ENCODE measurements around the gene ANKRD45. TPM values are rescaled to one million over a fixed set of nuclear protein-coding genes. Genes with fewer than 3 reads are reported as not detected.
"Not testable (repeated sequence)": the region's sequence is repeated elsewhere in the genome, so short reads cannot be mapped to it uniquely, and the experiment has no call there.

The ANKRD45 gene
- total RNA-seq, 1 donor from 2014 or later: not detected

DNA sequence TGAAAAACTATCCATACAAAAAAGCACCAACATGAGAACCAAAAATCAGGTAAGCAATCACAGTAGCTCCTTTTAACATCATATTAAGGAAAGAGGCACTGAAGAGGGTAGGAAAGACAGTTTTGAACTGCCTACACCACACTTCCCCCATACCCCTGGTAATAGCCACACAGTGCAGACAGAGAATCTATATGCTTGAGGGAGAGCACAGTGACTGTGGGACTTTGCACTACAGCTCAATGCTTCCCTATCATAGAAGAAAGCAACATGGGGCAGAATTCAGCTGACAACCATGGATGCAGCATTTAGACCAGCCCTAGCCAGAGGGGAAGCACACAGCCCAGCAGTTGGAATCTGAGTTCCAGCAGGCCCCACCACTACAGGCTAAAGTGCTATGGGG is 42.4 kb downstream of the ANKRD45 start:
- TF ChIP-seq, protein P1, sequence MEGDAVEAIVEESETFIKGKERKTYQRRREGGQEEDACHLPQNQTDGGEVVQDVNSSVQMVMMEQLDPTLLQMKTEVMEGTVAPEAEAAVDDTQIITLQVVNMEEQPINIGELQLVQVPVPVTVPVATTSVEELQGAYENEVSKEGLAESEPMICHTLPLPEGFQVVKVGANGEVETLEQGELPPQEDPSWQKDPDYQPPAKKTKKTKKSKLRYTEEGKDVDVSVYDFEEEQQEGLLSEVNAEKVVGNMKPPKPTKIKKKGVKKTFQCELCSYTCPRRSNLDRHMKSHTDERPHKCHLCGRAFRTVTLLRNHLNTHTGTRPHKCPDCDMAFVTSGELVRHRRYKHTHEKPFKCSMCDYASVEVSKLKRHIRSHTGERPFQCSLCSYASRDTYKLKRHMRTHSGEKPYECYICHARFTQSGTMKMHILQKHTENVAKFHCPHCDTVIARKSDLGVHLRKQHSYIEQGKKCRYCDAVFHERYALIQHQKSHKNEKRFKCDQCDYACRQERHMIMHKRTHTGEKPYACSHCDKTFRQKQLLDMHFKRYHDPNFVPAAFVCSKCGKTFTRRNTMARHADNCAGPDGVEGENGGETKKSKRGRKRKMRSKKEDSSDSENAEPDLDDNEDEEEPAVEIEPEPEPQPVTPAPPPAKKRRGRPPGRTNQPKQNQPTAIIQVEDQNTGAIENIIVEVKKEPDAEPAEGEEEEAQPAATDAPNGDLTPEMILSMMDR (IDR thresholded peaks at IDR 0.05): no peak
- H3K4me3 Mint-ChIP-seq (ENCODE audit: unreplicated experiment): no peak overlapping the region
- H3K27me3 Mint-ChIP-seq (ENCODE audit: low read depth): no peaks in the 10 kb centered on the region

DNA sequence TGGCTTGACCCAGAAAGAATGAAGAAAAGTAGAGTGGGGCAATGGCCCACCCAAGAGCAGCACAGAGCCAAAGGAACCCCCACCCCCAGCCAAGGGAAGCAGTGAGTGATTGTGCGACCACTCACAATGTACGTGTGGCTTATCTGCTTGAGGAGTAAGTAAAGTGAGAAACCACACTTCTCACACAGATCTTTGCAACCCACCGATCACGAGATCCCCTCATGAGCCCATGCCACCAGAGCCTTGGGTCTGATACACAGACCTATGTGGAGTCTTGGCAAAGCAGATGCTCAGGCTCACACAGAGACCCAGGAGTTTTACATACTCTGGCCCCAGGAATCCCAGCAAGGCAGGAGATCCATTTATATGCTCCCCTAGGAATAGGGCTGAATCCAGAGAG is 52.8 kb downstream of the ANKRD45 start:
- peaks cover 39% of the 10 kb centered on the region for H3K9me3 Mint-ChIP-seq (ENCODE audit: low read depth)

More for the DNA sequence above, 42.4 kb downstream of the ANKRD45 start:
- DNase-seq (ENCODE audit: low spot score): no peak
- Mint-ChIP-seq H3K9me3 (ENCODE audit: low read depth) (peaks cover 17% of the 10 kb centered on the region), H3K27ac (ENCODE audit: unreplicated experiment) (no peak overlapping the region), H3K4me1 (ENCODE audit: low read depth) (no peaks in the 10 kb centered on the region), H3K36me3 (ENCODE audit: low read depth) (no peaks in the 10 kb centered on the region)

DNA sequence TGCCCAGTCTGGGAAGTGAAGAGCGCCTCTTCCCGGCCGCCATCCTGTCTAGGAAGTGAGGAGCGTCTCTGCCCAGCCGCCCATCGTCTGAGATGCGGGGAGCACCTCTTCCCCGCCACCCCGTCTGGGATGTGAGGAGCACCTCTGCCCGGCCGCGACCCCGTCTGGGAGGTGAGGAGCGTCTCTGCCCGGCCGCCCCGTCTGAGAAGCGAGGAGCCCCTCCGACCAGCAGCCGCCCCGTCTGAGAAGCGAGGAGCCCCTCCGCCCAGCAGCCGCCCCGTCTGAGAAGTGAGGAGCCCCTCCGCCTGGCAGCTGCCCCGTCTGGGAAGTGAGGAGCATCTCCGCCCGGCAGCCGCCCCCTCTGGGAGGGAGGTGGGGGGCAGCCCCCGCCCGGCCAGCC is 56.6 kb downstream of the ANKRD45 start:
- not testable (repeated sequence) for H3K36me3 Mint-ChIP-seq (ENCODE audit: low read depth); H3K9me3 Mint-ChIP-seq (ENCODE audit: low read depth); H3K27ac Mint-ChIP-seq (ENCODE audit: unreplicated experiment); DNase-seq (ENCODE audit: low spot score); H3K4me1 Mint-ChIP-seq (ENCODE audit: low read depth); H3K27me3 Mint-ChIP-seq (ENCODE audit: low read depth); H3K4me3 Mint-ChIP-seq (ENCODE audit: unreplicated experiment)

More for the DNA sequence above, 52.8 kb downstream of the ANKRD45 start:
- H3K4me3 Mint-ChIP-seq (ENCODE audit: unreplicated experiment): no peak overlapping the region
- H3K27me3 Mint-ChIP-seq (ENCODE audit: low read depth): no peaks in the 10 kb centered on the region
- no peak for DNase-seq (ENCODE audit: low spot score)
- H3K27ac Mint-ChIP-seq (ENCODE audit: unreplicated experiment): no peak overlapping the region
- TF ChIP-seq, protein P1 (IDR thresholded peaks at IDR 0.05): no peak
- peaks cover 10% of the 10 kb centered on the region for H3K36me3 Mint-ChIP-seq (ENCODE audit: low read depth)
- no peaks in the 10 kb centered on the region for H3K4me1 Mint-ChIP-seq (ENCODE audit: low read depth)

DNA sequence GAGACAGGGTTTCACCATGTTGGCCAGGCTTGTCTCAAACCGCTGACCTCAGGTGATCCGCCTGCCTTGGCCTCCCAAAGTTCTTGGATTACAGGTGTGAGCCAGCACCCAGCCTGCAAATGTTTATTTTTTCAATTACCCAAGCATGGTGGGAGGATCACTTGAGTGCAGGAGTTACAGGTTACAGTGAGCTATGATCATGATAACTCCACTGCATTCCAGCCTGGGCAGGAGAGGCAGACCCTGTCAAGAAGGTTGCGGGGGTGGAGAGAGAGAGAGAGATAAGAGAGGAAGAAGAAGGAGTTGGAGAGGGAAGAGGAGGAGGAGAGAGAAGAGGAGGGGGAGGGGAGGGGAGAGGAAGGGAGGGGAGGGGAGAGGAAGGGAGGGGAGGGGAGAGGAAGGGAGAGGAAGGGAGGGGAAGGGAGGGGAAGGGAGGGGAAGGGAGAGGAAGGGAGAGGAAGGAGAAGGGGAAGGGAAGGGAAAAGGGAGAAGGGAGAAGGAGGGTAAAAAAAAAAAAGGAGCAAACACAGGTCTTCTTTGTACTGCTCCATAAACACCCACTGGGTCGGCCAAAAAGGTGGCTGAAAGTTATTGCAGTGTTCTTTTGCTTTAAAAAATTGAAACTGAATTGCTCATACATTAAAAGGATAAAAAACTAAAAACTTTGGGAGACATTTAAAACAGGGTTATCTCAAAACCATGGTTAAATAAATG is 61.0 kb downstream of the ANKRD45 start:
- TF ChIP-seq, protein P1 (IDR thresholded peaks at IDR 0.05): no peak
- Mint-ChIP-seq H3K4me1 (ENCODE audit: low read depth) (no peaks in the 10 kb centered on the region), H3K27ac (ENCODE audit: unreplicated experiment) (no peak overlapping the region), H3K9me3 (ENCODE audit: low read depth) (no peaks in the 10 kb centered on the region), H3K4me3 (ENCODE audit: unreplicated experiment) (no peak overlapping the region), H3K27me3 (ENCODE audit: low read depth) (peaks cover 10% of the 10 kb centered on the region), H3K36me3 (ENCODE audit: low read depth) (no peaks in the 10 kb centered on the region)
- no peak for DNase-seq (ENCODE audit: low spot score)

DNA sequence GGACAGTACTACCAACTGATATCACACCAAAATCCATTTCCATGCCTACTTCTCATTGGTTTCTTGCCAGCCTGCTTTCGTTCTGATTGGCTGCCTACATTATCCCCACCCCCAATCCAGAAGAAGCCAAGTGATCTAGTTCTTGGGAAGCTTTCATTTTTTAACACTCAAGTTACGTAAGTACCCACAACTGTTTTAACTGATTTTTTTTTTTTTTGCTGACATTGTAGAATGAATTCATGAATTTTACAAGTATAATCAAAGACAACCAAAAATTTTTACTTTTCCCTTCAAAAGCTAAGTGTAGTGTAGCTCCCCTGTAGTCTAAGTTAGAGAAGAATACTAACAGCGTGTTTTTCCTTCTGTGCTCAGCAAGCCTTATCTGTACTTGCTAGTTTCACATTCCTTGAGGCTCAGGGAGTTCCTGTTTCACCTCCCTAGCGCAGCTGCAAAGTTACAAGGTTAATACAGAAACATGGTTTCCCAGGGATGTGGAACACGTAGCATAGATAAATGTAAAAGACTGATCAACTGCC is 66.5 kb downstream of the ANKRD45 start, which contains the start of gene SLC9C2:
TSS of gene SLC9C2 (minus strand) at position 17 of the 536 bp plus-strand sequence. CDS start 1,296 bp downstream, outside the sequence.
- DNase-seq (ENCODE audit: low spot score): no peak
- Mint-ChIP-seq H3K27ac (ENCODE audit: unreplicated experiment) (no peak within 1 kb of the TSS), H3K4me3 (ENCODE audit: unreplicated experiment) (no peak within 1 kb of the TSS), H3K27me3 (ENCODE audit: low read depth) (peaks cover 6% of the 10 kb centered on the region), H3K9me3 (ENCODE audit: low read depth) (no peaks in the 10 kb centered on the region), H3K36me3 (ENCODE audit: low read depth) (no peaks in the 10 kb centered on the region), H3K4me1 (ENCODE audit: low read depth) (no peaks in the 10 kb centered on the region)
- TF ChIP-seq, protein P1 (IDR thresholded peaks at IDR 0.05): no peak

Data from chondrocyte (in vitro differentiated cells).